ENCODE measurements around the gene RAB26.
"Not testable (repeated sequence)": the region's sequence is repeated elsewhere in the genome, so short reads cannot be mapped to it uniquely, and the experiment has no call there.

RAB26 gene

GRCh38 chr16:2112539-2113106 lies 35.8 kb upstream of the RAB26 start:
- not testable (repeated sequence) for H3K4me1 Mint-ChIP-seq, H3K36me3 Mint-ChIP-seq, H3K4me3 Mint-ChIP-seq, H3K9me3 Mint-ChIP-seq, H3K27me3 Mint-ChIP-seq, H3K27ac Mint-ChIP-seq

- not testable (repeated sequence) for H3K9me3 Mint-ChIP-seq, H3K27ac Mint-ChIP-seq, H3K27me3 Mint-ChIP-seq, H3K4me1 Mint-ChIP-seq, H3K36me3 Mint-ChIP-seq, H3K4me3 Mint-ChIP-seq
These were observed 34.2 kb upstream of the RAB26 start for GRCh38 chr16:2114225-2114624.

GRCh38 chr16:2114885-2115590 lies 33.4 kb upstream of the RAB26 start:
- not testable (repeated sequence) for H3K9me3 Mint-ChIP-seq, H3K27me3 Mint-ChIP-seq, H3K36me3 Mint-ChIP-seq, H3K4me1 Mint-ChIP-seq, H3K4me3 Mint-ChIP-seq, H3K27ac Mint-ChIP-seq

GRCh38 chr16:2115591-2115973 lies 32.8 kb upstream of the RAB26 start:
- no peak overlapping the region for H3K4me3 Mint-ChIP-seq
- H3K27me3 Mint-ChIP-seq: no peaks in the 10 kb centered on the region
- no peaks in the 10 kb centered on the region for H3K36me3 Mint-ChIP-seq
- H3K9me3 Mint-ChIP-seq: no peaks in the 10 kb centered on the region
- H3K4me1 Mint-ChIP-seq: peaks cover 3% of the 10 kb centered on the region
- no peak overlapping the region for H3K27ac Mint-ChIP-seq

GRCh38 chr16:2116428-2116827 lies 32.0 kb upstream of the RAB26 start:
- H3K4me3 Mint-ChIP-seq, H3K4me1 Mint-ChIP-seq, H3K27me3 Mint-ChIP-seq, H3K27ac Mint-ChIP-seq, H3K36me3 Mint-ChIP-seq, H3K9me3 Mint-ChIP-seq: not testable (repeated sequence)

GRCh38 chr16:2117341-2117740 lies 31.1 kb upstream of the RAB26 start:
- H3K36me3 Mint-ChIP-seq, H3K27me3 Mint-ChIP-seq, H3K4me3 Mint-ChIP-seq, H3K27ac Mint-ChIP-seq, H3K9me3 Mint-ChIP-seq: not testable (repeated sequence)
- peaks cover 14% of the 10 kb centered on the region for H3K4me1 Mint-ChIP-seq

GRCh38 chr16:2117960-2118722 lies 30.3 kb upstream of the RAB26 start:
- H3K4me1 Mint-ChIP-seq: peaks cover 14% of the 10 kb centered on the region
- not testable (repeated sequence) for H3K9me3 Mint-ChIP-seq, H3K27me3 Mint-ChIP-seq, H3K4me3 Mint-ChIP-seq, H3K36me3 Mint-ChIP-seq, H3K27ac Mint-ChIP-seq

GRCh38 chr16:2121325-2121724 lies 27.1 kb upstream of the RAB26 start:
- H3K4me1 Mint-ChIP-seq: peaks cover 19% of the 10 kb centered on the region
- H3K27me3 Mint-ChIP-seq, H3K36me3 Mint-ChIP-seq, H3K9me3 Mint-ChIP-seq, H3K27ac Mint-ChIP-seq, H3K4me3 Mint-ChIP-seq: not testable (repeated sequence)

GRCh38 chr16:2121853-2122252 lies 26.6 kb upstream of the RAB26 start:
- H3K4me1 Mint-ChIP-seq: peaks cover 22% of the 10 kb centered on the region
- H3K9me3 Mint-ChIP-seq: no peaks in the 10 kb centered on the region
- H3K27ac Mint-ChIP-seq: no peak overlapping the region
- H3K27me3 Mint-ChIP-seq: no peaks in the 10 kb centered on the region
- no peaks in the 10 kb centered on the region for H3K36me3 Mint-ChIP-seq
- H3K4me3 Mint-ChIP-seq: no peak overlapping the region

GRCh38 chr16:2122429-2122828 lies 26.0 kb upstream of the RAB26 start:
- H3K36me3 Mint-ChIP-seq: no peaks in the 10 kb centered on the region
- H3K27ac Mint-ChIP-seq: no peak overlapping the region
- no peaks in the 10 kb centered on the region for H3K9me3 Mint-ChIP-seq
- H3K4me1 Mint-ChIP-seq: peaks cover 26% of the 10 kb centered on the region
- no peaks in the 10 kb centered on the region for H3K27me3 Mint-ChIP-seq
- H3K4me3 Mint-ChIP-seq: no peak overlapping the region

- H3K9me3 Mint-ChIP-seq, H3K4me3 Mint-ChIP-seq, H3K27me3 Mint-ChIP-seq, H3K27ac Mint-ChIP-seq, H3K36me3 Mint-ChIP-seq: not testable (repeated sequence)
- H3K4me1 Mint-ChIP-seq: peaks cover 26% of the 10 kb centered on the region
These were observed 25.3 kb upstream of the RAB26 start for GRCh38 chr16:2122934-2123683.

GRCh38 chr16:2123706-2124376 lies 24.6 kb upstream of the RAB26 start:
- H3K4me3 Mint-ChIP-seq, H3K36me3 Mint-ChIP-seq, H3K9me3 Mint-ChIP-seq, H3K27ac Mint-ChIP-seq, H3K27me3 Mint-ChIP-seq: not testable (repeated sequence)
- H3K4me1 Mint-ChIP-seq: peaks cover 32% of the 10 kb centered on the region

GRCh38 chr16:2124377-2124693 lies 24.1 kb upstream of the RAB26 start:
- H3K27me3 Mint-ChIP-seq, H3K27ac Mint-ChIP-seq, H3K9me3 Mint-ChIP-seq, H3K4me3 Mint-ChIP-seq, H3K36me3 Mint-ChIP-seq: not testable (repeated sequence)
- peaks cover 32% of the 10 kb centered on the region for H3K4me1 Mint-ChIP-seq

- H3K36me3 Mint-ChIP-seq, H3K9me3 Mint-ChIP-seq, H3K27ac Mint-ChIP-seq, H3K4me3 Mint-ChIP-seq, H3K27me3 Mint-ChIP-seq: not testable (repeated sequence)
- peaks cover 32% of the 10 kb centered on the region for H3K4me1 Mint-ChIP-seq
These were observed 23.6 kb upstream of the RAB26 start for GRCh38 chr16:2124694-2125444.

GRCh38 chr16:2125609-2126008 lies 22.8 kb upstream of the RAB26 start:
- not testable (repeated sequence) for H3K9me3 Mint-ChIP-seq, H3K27ac Mint-ChIP-seq, H3K27me3 Mint-ChIP-seq, H3K4me3 Mint-ChIP-seq, H3K36me3 Mint-ChIP-seq
- peaks cover 28% of the 10 kb centered on the region for H3K4me1 Mint-ChIP-seq
